Measurements from ENCODE around the gene ZNF155.
A peak's percentile ranks its signal among the peaks of the same experiment; 100 is the strongest.
"Not testable (repeated sequence)": the region's sequence is repeated elsewhere in the genome, so short reads cannot be mapped to it uniquely, and the experiment has no call there.

ZNF155 gene

DNA sequence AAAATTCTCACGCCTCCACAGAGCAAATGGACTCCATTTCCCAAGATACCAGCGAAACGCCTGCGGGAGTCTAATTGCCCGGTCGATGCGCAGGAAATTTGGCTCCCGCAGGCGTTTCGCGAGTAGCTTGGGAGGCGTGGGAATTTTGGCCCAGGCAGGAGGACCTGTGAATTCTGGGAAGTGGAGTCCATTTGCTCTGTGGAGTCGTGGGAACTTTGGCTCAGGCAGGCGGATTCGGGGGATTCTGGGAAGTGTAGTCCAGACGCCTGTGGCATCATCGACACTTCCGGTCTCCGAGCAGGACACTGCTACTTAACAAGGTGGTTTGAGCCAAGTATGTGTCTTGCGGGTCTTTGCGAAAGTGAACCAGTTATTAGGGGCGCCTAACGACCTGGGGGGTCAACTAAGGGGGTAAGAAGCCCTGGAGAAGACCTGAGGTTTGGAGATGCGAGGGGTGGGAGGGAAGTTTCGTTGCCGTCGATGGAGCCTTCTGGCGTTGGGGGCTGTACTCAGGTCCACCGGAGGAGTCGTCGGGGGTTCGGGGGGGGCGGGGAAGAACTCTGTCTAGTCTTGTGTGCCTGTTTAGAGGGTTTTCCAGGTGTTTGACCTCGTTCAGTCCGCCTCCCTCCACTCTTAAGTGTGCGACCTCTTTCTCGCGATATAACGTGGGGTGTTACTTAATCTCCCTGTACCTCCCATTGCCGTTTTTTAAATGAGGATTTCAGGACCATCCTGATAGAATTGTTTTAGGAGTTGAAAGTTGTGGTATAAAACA lies at the start of gene ZNF155:
Gene ZNF155 (plus strand): TSS at position 277 of the 775 bp plus-strand sequence. CDS start 4,356 bp downstream, outside the sequence.
- in situ Hi-C loops (cut with HindIII; ENCODE audit: low pct_unique_long_range_greater_than_20kb, low sequenced_read_pairs): no loop called here
- no peak for TF ChIP-seq JUND (IDR thresholded peaks at IDR 0.05; ENCODE audit: low read depth)
- DNase-seq (ENCODE audit: low read depth in 1 of 2, low spot score in 1 of 2): peak; percentile 25 to 97

DNA sequence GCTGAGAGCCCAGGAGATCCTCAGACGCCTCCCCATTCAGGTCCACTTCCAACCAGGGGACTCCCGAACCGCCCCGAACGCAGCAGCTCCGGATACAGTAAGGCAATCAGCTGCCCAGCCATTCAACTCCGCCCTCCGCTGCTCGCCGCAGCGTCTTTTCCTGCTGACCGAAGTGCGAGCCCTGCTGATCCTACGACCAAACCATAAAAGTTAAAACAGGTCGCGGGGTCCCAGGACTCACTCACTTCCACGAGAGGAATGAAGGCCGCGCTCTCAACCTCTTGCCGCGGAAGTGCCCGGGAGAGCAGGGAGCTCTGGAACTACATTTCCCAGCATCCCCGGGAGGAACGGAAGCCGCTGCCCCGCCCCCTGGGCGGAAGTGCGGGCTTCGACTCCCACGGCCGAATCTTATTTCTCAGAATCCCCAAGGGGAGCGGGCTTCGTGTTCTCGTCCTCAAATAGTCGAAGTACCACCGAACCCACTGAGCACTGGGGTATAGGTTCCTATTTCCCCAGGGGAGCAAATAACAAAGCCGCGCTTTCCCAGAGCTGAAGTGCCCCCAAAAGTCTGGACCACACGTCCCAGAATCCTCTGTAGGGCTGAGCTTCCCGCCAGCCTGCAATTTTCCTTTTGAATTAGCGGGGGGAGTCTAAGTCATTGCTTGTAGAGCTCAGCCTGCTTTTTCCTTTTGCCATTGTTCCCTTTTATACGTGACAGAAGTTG lies 48.8 kb upstream of the ZNF155 start, which contains the start of gene ZNF45:
Gene ZNF45 (minus strand): TSS at position 298 of the 724 bp plus-strand sequence. CDS start 13,097 bp downstream, outside the sequence.
- peak; percentile 31 to 87 for DNase-seq (ENCODE audit: low read depth in 1 of 2, low spot score in 1 of 2)
- in situ Hi-C loops (cut with HindIII; ENCODE audit: low pct_unique_long_range_greater_than_20kb, low sequenced_read_pairs): no loop called here
- TF ChIP-seq JUND (IDR thresholded peaks at IDR 0.05; ENCODE audit: low read depth): no peak

DNA sequence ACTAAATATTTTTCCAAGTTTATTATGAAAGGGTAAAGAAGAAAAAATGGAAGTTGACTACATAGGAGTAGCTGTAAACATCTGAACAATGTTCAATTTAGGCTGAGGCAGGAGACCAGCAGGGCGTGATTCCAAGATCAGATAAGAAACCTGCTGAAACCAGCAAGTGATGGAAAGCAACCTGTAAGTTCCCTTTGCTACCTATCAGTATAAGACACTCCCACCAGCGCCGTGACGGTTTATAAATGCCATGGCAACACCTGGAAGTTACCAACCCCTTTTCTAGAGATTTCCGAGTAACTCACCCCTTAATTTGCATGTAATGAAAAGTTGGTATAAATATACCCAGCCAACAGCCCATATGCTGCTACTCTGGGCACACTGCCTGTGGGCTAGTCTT lies 47.8 kb upstream of the ZNF155 start:
- no peak for TF ChIP-seq JUND (IDR thresholded peaks at IDR 0.05; ENCODE audit: low read depth)
- peak in 1 of 2 experiments; percentile 27 for DNase-seq (ENCODE audit: low read depth in 1 of 2, low spot score in 1 of 2)
- in situ Hi-C loops (cut with HindIII; ENCODE audit: low pct_unique_long_range_greater_than_20kb, low sequenced_read_pairs): no loop called here

DNA sequence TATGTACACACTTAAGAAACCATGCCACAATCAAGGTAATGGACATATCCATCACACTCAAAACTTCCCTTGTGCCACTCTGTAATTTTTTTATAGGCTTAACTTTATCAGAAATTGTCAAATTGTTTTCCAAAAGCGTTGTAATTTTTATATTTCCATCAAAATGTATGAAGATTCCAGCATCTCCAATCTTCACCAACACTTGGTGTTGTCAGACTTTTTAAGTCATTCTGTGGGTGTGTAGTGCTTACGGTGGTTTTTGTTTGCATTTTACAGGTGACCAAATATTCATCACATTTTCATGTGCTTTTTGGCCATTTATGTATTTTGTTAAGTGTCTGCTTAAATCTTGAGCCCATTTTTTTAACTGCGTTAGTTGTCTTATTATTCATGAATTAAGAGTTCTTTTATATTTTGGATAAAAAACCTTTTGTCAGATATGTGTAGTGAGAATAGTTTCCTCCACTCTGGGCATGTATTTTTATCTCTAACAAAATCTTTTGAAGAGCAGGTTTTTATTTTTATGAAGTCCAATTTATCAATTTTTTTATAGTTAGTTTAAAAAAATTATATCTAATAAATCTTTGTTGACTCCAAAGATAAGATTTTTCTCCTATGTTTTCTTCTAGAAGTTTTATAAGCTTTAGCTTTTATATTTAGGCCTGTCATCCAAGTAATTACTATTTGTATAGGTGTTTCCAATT lies 44.3 kb upstream of the ZNF155 start:
- no peak for TF ChIP-seq JUND (IDR thresholded peaks at IDR 0.05; ENCODE audit: low read depth)
- in situ Hi-C loops (cut with HindIII; ENCODE audit: low pct_unique_long_range_greater_than_20kb, low sequenced_read_pairs): no loop called here
- DNase-seq (ENCODE audit: low read depth in 1 of 2, low spot score in 1 of 2): no peak

DNA sequence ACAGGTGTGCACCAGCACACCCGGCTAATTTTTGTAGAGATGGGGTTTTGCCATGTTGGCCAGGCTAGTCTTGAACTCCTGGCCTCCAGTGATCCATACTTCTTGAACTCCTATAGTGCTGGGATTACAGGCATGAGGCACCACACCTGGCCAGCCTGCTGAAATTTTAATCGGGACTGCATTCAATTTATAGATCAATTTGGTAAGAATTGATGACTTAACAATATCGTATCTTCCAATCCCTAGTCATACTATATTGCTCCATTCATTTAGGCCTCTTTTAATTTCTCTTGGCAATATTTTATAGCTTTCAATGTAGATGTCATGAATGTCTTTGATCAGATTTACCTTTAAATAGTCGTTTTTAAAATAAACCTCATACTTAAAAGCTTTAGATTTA lies 43.3 kb upstream of the ZNF155 start:
- DNase-seq (ENCODE audit: low read depth in 1 of 2, low spot score in 1 of 2): no peak
- in situ Hi-C loops (cut with HindIII; ENCODE audit: low pct_unique_long_range_greater_than_20kb, low sequenced_read_pairs): no loop called here
- TF ChIP-seq JUND (IDR thresholded peaks at IDR 0.05; ENCODE audit: low read depth): no peak

DNA sequence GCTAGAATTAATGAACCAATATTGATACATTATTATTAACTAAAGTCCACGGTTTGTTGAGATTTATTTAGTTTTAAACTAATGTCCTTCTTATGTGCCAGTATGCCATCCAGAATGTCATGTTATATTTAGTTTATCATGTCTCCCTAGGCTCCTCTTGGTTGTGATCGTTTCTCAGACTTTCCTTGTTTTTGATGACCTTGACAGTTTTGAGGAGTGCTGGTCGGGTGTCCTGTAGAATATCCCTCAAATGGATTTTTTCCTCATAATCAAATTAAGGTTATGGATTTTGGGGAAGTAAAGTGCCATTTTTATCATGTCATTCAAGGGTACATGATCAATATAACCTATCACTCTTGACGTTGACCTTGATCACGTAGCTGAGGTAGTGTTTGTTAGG lies 42.8 kb upstream of the ZNF155 start:
- in situ Hi-C loops (cut with HindIII; ENCODE audit: low pct_unique_long_range_greater_than_20kb, low sequenced_read_pairs): no loop called here
- no peak for TF ChIP-seq JUND (IDR thresholded peaks at IDR 0.05; ENCODE audit: low read depth)
- DNase-seq (ENCODE audit: low read depth in 1 of 2, low spot score in 1 of 2): no peak

DNA sequence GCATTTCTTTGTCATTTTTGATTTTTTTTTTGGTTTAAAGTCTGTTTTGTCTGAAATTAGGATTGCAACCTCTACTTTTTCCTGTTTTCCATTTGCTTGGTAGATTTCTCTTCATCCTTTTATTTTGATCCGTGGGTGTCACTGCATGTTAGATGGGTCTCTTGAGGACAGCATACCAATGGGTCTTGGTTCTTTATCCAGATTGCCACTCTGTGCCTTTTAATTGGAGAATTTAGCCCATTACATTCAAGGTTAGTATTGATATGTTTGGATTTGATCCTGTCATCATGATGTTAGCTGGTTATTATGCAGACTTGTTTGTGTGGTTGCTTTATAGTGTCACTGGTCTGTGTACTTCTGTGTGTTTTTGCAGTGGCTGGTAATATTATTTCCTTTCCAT lies 36.6 kb upstream of the ZNF155 start:
- DNase-seq (ENCODE audit: low read depth in 1 of 2, low spot score in 1 of 2); in situ Hi-C loops (cut with HindIII; ENCODE audit: low pct_unique_long_range_greater_than_20kb, low sequenced_read_pairs): not testable (repeated sequence)

DNA sequence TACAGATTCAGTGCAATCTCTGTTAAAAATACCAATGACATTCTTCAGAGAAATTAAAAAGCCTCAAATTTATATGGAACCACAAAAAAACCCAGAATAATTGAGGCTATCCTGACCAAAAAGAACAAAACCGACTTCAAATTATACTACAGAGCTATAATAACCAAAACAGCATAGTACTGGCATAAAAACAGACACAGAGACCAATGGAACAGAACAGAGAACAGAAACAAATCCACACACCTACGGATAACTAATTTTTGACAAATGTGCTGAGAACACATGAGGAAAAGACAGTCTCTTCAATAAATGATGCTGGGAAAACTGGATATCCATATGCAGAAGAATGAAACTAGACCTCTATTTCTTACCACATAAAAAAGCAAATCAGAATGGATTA lies 34.2 kb upstream of the ZNF155 start:
- DNase-seq (ENCODE audit: low read depth in 1 of 2, low spot score in 1 of 2); in situ Hi-C loops (cut with HindIII; ENCODE audit: low pct_unique_long_range_greater_than_20kb, low sequenced_read_pairs): not testable (repeated sequence)

DNA sequence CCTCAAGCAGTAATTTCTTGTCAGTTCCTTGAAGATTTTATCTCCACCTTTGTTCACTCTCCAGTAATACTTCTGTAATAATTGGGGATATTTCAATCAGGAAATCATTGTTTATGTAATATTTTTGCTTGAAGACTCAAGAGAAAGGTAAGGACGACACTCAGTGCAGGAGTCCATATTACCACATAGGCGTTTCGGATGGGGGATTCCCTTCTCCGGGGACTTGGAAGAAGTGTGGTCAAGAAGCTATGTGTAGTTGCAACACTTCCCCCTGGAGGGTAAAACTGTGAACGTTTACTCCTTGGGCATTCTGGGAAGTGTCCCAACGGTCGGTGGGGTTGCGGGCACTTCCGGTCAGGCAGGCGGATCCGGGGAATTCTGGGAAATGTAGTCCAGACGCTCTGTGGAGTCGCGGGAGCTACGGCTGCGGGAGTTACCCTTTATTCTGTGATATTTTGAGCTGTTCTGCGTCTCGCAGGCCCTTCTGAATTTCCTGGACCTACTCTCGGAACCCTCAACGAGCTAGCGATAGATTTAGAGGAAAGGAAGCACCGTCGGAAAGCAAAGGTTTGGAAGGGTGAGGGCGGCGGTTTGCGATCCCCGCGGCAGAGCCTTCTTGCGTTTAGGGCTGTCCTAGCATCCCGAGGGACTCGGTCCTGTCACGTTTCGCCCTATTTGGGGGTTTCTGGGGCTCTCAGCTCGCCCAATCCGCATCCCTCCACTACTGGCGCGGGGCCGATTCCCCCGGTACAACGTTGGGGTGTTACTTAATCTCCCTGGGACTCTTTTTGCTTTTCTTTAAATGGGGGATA lies 32.9 kb upstream of the ZNF155 start, which contains the start of gene ZNF221:
Gene ZNF221 (plus strand): TSS at position 395 of the 812 bp plus-strand sequence. CDS start 11,499 bp downstream, outside the sequence.
- in situ Hi-C loops (cut with HindIII; ENCODE audit: low pct_unique_long_range_greater_than_20kb, low sequenced_read_pairs): no loop called here
- no peak for TF ChIP-seq JUND (IDR thresholded peaks at IDR 0.05; ENCODE audit: low read depth)
- DNase-seq (ENCODE audit: low read depth in 1 of 2, low spot score in 1 of 2): peak; percentile 77 to 97

DNA sequence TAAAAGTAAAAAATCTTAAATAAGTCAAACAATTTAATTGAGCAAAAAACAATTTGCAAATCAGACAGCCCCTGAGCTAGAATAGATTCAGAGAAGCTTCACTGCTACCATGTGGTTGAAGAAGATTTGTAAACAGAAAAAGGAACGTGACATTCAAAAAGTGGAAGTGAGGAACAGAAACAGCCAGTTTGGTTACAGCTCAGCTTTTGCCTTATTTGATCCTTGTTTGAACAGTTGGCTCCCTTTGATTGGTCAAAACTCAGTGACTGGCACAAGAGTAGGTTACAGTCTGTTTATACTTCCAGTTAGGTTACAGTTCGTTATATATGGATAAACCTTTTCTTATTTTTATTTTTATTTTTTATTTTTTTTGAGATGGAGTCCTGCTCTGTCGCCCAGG lies 27.2 kb upstream of the ZNF155 start:
- DNase-seq (ENCODE audit: low read depth in 1 of 2, low spot score in 1 of 2): no peak
- in situ Hi-C loops (cut with HindIII; ENCODE audit: low pct_unique_long_range_greater_than_20kb, low sequenced_read_pairs): no loop called here
- no peak for TF ChIP-seq JUND (IDR thresholded peaks at IDR 0.05; ENCODE audit: low read depth)

DNA sequence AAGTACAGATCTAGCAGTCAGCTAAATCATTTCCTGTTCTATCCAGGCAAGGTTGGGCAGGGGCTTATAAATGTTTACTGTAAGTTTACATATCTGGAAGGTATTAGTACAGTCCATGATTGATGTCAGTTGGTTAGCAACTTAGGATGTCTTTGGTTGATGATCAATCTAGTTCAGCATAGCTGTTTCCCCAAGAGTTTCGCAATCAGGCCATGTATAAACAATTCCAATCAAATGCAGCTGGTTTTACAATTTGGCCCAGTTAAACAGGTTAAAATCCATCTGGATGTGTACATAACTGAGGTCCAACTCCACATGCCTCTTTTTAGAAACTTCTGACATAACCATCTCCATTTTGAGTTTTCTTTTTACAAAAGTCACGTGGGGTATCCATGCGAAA lies 26.1 kb upstream of the ZNF155 start:
- in situ Hi-C loops (cut with HindIII; ENCODE audit: low pct_unique_long_range_greater_than_20kb, low sequenced_read_pairs): no loop called here
- TF ChIP-seq JUND (IDR thresholded peaks at IDR 0.05; ENCODE audit: low read depth): no peak
- peak in 1 of 2 experiments; percentile 12 for DNase-seq (ENCODE audit: low read depth in 1 of 2, low spot score in 1 of 2)

DNA sequence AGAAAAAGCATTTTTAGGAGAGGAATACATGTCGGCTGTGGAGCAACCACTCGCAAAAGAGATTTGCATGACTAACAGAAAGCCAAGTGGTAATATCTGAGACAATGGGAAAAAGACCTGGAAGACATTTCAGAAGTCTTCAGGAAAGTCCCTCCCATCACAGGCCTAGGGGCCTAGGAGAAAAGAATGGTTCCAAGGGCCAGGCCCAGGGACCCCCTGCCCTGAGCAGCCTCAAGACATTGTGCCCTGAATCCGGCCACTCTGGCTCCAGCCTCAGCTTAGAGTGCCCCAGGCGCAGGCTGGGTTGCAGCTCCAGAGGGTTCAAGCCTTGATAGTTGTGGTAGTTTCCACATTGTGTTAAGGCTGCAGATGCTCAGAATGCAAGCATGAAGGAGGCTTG lies 23.6 kb upstream of the ZNF155 start:
- DNase-seq (ENCODE audit: low read depth in 1 of 2, low spot score in 1 of 2): no peak
- in situ Hi-C loops (cut with HindIII; ENCODE audit: low pct_unique_long_range_greater_than_20kb, low sequenced_read_pairs): no loop called here
- TF ChIP-seq JUND (IDR thresholded peaks at IDR 0.05; ENCODE audit: low read depth): no peak

Measured in T47D (cell line).